Activated gamma-delta T cell (primary cell): Measurements from ENCODE around the gene HDGF.
"Not testable (repeated sequence)": the region's sequence is repeated elsewhere in the genome, so short reads cannot be mapped to it uniquely, and the experiment has no call there.

Experiments used
- DNase-seq: peaks from one replicate; lab custom pipeline; 2025; lab: John Stamatoyannopoulos, UW

Gene HDGF

GRCh38 chr1:156767101-156767878, 15.8 kb upstream of the HDGF start, which contains the start of gene PRCC:
Gene PRCC, plus strand, starts transcription at chr1:156767535. Its CDS starts 237 bp downstream, at chr1:156767772.
- DNase-seq: peak; percentile 77

- DNase-seq: no peak
Measured at GRCh38 chr1:156766298-156767100, 15.0 kb upstream of the HDGF start.

- no peak for DNase-seq
Measured at GRCh38 chr1:156765666-156766065, 14.2 kb upstream of the HDGF start.

GRCh38 chr1:156765136-156765535, 13.7 kb upstream of the HDGF start:
- DNase-seq: not testable (repeated sequence)

GRCh38 chr1:156760796-156761104, 9.3 kb upstream of the HDGF start:
- DNase-seq: no peak

- no peak for DNase-seq
Measured at GRCh38 chr1:156760092-156760795, 8.8 kb upstream of the HDGF start.

- not testable (repeated sequence) for DNase-seq
Measured at GRCh38 chr1:156757572-156758253, 6.2 kb upstream of the HDGF start.

- no peak for DNase-seq
Measured at GRCh38 chr1:156756355-156756754, 4.9 kb upstream of the HDGF start.

- no peak for DNase-seq
Measured at GRCh38 chr1:156755527-156755950, 4.1 kb upstream of the HDGF start.

GRCh38 chr1:156754219-156754618, 2.7 kb upstream of the HDGF start:
- DNase-seq: no peak

GRCh38 chr1:156752843-156753482, 1.5 kb upstream of the HDGF start:
- no peak for DNase-seq

- DNase-seq: peak; percentile 98
Measured at GRCh38 chr1:156751757-156752481, 444 bp upstream of the HDGF start.

- DNase-seq: peak; percentile 29
Measured at GRCh38 chr1:156750711-156751450, 594 bp downstream of the HDGF start.

- DNase-seq: no peak
Measured at GRCh38 chr1:156750191-156750672, 1.2 kb downstream of the HDGF start.

GRCh38 chr1:156749419-156750118, 1.9 kb downstream of the HDGF start:
- no peak for DNase-seq

- DNase-seq: no peak
Measured at GRCh38 chr1:156748670-156749418, 2.6 kb downstream of the HDGF start.

- no peak for DNase-seq
Measured at GRCh38 chr1:156747742-156748669, 3.5 kb downstream of the HDGF start.
